ENCODE results near the gene SUGP2.

The SUGP2 gene

DNA sequence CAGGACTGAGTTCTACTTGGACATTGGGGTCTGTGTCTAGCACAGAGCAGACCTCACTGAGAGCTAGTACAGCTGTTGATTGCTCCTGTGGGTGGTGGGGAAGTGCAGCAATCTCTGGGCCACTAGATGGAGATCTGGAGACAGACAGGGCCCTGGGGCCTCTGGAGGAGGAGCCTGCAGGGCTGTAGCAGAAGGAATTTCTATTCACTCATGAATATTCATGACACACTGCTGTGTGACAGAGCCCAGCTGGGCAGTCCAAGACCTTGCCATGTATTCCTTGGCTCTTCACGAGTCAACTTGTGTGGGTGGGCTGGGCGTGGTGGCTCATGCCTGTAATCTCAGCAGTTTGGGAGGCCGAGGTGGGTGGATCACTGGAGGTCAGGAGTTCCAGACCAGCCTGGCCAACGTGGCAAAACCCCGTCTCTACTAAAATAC, 37.5 kb downstream of the SUGP2 start:
- TF ChIP-seq, protein P1, sequence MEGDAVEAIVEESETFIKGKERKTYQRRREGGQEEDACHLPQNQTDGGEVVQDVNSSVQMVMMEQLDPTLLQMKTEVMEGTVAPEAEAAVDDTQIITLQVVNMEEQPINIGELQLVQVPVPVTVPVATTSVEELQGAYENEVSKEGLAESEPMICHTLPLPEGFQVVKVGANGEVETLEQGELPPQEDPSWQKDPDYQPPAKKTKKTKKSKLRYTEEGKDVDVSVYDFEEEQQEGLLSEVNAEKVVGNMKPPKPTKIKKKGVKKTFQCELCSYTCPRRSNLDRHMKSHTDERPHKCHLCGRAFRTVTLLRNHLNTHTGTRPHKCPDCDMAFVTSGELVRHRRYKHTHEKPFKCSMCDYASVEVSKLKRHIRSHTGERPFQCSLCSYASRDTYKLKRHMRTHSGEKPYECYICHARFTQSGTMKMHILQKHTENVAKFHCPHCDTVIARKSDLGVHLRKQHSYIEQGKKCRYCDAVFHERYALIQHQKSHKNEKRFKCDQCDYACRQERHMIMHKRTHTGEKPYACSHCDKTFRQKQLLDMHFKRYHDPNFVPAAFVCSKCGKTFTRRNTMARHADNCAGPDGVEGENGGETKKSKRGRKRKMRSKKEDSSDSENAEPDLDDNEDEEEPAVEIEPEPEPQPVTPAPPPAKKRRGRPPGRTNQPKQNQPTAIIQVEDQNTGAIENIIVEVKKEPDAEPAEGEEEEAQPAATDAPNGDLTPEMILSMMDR (IDR thresholded peaks at IDR 0.05; ENCODE audit: insufficient read depth, low read length, missing control alignments) = peak; percentile 71
- CTCF ChIA-PET = interaction anchor here (0.7 to 8.9 kb wide), 15 partner anchors 9 to 180 kb away, joined by 3 to 71 read pairs (median 4); no protein-coding TSS in a partner anchor
- POLR2A ChIA-PET = no interaction called here
- H3K4me3 ChIP-seq (ENCODE audit: low read depth, low read length) = no peak overlapping the region
- DNase-seq (ENCODE audit: low read depth, low spot score) = peak; percentile 46

DNA sequence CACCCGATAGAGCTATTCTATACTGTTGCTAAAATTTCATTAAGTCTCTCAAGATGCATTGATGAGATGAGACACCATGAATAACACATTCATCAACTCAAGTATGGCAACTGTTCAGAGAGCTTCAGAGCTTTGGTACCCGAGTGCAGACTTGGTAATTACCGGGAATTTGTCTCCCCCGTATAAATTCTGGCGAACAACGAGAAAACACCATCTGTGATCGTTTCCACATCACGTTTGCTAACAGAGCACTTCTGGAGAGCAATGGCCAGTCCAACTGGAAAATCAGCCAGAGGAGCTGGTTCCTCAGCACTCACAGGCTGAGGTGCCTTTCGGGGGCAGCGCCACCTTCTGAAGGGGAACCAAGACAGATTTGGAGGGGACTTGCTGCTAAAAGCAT, 40.2 kb downstream of the SUGP2 start:
- no peak overlapping the region for H3K4me3 ChIP-seq (ENCODE audit: low read depth, low read length)
- TF ChIP-seq, protein P1 (IDR thresholded peaks at IDR 0.05; ENCODE audit: insufficient read depth, low read length, missing control alignments) = no peak
- ChIA-PET CTCF (no interaction called here), POLR2A (no interaction called here)
- no peak for DNase-seq (ENCODE audit: low read depth, low spot score)

DNA sequence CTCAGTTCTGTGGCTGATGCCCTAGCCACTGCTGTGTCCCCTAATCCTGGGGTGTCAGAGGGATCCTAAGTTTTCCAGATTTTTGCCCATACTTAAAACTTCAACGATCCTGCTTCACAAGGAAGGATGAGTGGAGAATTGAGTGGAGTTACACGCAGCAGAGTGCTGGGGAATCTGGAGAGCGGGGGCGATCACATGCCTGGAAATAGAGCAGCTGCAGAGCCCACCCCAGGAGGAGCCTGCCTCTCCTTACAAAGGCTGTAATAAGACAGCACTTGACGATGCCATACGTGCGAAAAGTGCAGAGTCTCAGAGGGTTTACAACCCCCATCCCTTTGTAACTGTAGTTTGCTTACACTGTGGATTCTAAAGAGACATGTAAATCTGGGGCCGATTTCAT, 40.6 kb downstream of the SUGP2 start:
- ChIA-PET CTCF (interaction anchor here (1.1 kb wide), 1 partner anchor 164 kb away, joined by 3 read pairs; no protein-coding TSS in a partner anchor), POLR2A (no interaction called here)
- TF ChIP-seq, protein P1 (IDR thresholded peaks at IDR 0.05; ENCODE audit: insufficient read depth, low read length, missing control alignments) = no peak
- DNase-seq (ENCODE audit: low read depth, low spot score) = no peak
- no peak overlapping the region for H3K4me3 ChIP-seq (ENCODE audit: low read depth, low read length)

DNA sequence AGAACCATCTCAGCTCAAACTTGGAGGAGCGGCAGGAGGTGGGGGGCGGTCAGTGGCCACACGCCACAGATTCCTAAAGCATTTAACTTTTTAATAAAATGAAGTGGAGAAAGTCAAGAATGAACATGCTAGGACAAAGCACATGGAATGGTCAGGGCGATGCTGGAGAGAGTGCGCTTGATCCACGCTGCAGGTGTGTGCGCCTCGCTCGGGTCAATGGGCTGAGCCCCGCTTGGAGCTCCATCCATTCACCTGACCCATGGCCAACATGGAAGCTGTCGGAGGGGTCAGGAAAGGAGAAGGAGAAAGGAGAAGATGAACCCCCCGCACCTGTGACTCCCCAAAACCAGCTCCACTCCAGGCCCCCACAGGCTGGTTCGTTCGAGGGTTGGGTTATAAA, 41.8 kb downstream of the SUGP2 start:
- ChIA-PET CTCF (interaction anchor here (1.1 kb wide), 1 partner anchor 165 kb away, joined by 3 read pairs; no protein-coding TSS in a partner anchor), POLR2A (no interaction called here)
- H3K4me3 ChIP-seq (ENCODE audit: low read depth, low read length) = no peak overlapping the region
- TF ChIP-seq, protein P1 (IDR thresholded peaks at IDR 0.05; ENCODE audit: insufficient read depth, low read length, missing control alignments) = no peak
- DNase-seq (ENCODE audit: low read depth, low spot score) = no peak

DNA sequence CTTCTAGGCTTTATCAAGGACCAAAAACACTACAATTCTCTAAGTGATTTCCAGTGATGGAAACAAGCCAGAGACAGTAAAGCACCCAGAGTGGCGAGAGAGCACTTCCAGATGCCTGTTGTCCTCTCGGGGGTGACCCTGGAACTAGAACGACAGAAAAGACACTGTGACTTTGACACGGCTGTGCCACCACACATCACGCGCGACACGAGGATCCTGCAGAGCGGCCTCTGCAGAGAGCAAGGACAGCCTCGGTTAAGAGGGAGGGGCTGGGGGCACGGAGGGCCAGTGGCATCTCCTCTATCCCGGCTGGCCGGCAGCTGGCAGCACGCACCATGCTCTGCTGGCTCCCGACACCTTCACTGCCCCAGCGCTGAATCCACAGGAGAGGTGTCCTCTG, 42.3 kb downstream of the SUGP2 start:
- TF ChIP-seq, protein P1 (IDR thresholded peaks at IDR 0.05; ENCODE audit: insufficient read depth, low read length, missing control alignments) = no peak
- CTCF ChIA-PET = no interaction called here
- H3K4me3 ChIP-seq (ENCODE audit: low read depth, low read length) = no peak overlapping the region
- POLR2A ChIA-PET = no interaction called here
- DNase-seq (ENCODE audit: low read depth, low spot score) = no peak

DNA sequence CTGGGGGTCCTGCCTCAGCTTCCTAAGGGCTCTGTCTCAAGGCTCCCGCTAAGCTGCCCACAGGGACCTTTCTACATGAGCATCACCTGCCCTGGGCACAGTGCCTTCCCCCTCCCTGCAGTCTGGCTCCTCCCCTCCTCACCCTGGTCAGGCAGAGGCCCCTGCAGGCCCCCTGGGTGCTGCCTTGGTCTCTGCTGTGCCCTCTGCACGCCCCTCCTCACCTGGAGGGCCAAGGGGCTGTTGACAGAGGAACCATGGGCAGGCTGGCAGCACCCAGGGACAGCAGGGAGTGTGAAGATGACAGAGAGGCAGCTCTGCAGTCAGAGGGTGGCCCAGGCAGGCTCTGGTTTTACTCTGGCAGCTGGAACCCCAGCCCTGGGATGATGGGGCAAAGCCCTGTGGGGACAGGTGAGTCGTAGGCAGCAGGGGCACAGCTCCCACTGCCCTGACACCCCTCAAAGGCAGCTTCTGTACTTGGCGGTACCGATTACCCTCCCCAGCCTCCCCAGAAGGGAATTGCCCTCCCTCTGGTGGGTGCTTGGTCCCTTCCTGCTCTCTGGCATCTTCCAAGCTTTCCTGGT, 43.1 kb downstream of the SUGP2 start:
- H3K4me3 ChIP-seq (ENCODE audit: low read depth, low read length) = no peak overlapping the region
- DNase-seq (ENCODE audit: low read depth, low spot score) = no peak
- TF ChIP-seq, protein P1 (IDR thresholded peaks at IDR 0.05; ENCODE audit: insufficient read depth, low read length, missing control alignments) = no peak
- ChIA-PET POLR2A (no interaction called here), CTCF (interaction anchor here (0.9 to 1.1 kb wide), 2 partner anchors 10 to 78 kb away, joined by 3 read pairs; no protein-coding TSS in a partner anchor)

All from AG04449 (cell line).